HG03457 (cell line): Measurements from ENCODE around the gene USP38.
"Not testable (repeated sequence)": the region's sequence is repeated elsewhere in the genome, so short reads cannot be mapped to it uniquely, and the experiment has no call there.

ENCODE experiments used
- ATAC-seq: cut with Tn5 transposase; IDR thresholded peaks from one replicate; pipeline ENCODE4 v1.9.1; 2021; ENCODE audit warnings: moderate number of reproducible peaks; ENCODE audit not compliant: unreplicated experiment

The USP38 gene

GRCh38 chr4:143202824-143203223 is 18.1 kb downstream of the USP38 start:
- ATAC-seq: no peak

DNA sequence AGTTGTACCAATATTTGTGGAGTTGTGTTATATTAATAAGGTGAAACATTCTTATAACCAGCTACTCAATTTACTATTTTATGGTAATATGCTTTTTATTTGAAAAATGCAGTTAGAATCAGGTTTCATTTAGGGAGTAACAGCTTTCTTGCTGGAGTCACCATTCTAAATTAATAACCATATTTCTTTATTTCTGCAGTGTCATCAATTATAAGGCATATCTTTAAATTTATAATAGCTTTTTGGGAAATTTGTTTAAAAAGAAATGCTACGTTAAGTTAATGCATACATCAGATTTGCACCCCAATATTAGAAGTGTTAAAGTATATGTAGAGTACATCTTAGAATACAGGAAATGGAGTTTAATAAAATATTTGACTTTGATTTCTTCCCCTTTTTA is 18.9 kb downstream of the USP38 start:
- no peak for ATAC-seq

- ATAC-seq: no peak
Measured at GRCh38 chr4:143207555-143207954, 22.8 kb downstream of the USP38 start.

- no peak for ATAC-seq
Measured at GRCh38 chr4:143212566-143212965, 27.8 kb downstream of the USP38 start.

DNA sequence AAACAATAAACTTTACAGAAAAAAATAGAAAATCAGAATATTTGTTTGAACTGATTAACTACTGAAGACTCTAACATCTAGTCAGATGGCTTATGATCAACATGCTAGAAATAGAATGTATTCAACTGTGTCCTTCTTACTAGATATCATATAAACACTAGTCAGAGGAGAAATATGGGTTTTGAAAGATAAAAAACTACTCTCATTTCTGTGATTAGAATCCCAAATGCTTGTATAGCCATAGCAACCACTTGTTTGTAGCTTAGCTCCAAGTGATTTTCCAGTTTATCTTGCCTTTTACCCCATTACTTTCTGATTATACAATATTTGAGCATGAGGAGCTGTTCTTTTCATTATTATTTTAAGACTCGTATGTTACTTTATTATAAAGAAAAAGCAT is 31.2 kb downstream of the USP38 start:
- ATAC-seq: no peak

DNA sequence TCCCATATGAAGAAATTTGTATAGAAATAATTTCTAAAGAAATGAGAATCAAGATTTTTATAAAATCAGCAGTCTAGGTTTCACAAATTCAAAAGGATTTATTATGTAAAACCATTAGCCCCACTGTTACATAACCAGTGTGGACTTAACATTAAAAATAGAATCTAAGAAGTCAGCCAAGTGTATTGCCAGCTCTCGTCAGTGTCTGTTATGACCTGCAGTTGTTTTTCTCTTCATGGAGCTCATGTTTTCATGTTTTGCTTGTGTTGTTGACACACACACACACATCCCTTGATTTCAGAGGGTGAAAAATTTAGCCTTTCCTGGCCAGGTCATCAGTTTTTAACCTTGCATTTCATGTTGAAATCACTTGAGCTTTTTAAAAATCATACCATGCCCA is 39.5 kb downstream of the USP38 start:
- ATAC-seq: no peak

GRCh38 chr4:143225167-143225566 is 40.5 kb downstream of the USP38 start:
- no peak for ATAC-seq

GRCh38 chr4:143230683-143231082 is 46.0 kb downstream of the USP38 start:
- no peak for ATAC-seq

DNA sequence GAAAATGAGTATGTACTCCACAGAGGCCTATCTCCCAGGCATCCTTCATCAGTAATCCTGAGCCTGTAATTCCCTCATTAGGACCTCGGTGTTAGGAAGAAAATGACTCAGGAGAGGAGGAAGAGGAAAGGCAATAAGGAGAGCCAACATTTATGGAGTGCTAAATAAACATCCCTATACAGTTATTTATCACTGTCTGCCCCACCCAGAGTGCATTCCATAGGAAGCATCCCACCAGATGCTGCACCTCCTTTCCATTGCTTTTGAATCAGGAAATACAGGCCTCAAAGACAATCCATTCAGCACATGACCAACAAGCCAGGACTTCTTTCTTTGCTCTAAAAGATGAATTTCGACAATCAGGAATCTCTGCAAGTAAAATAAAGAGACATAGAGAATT is 47.6 kb downstream of the USP38 start:
- no peak for ATAC-seq

- ATAC-seq: no peak
Measured at GRCh38 chr4:143234153-143234552, 49.4 kb downstream of the USP38 start.

DNA sequence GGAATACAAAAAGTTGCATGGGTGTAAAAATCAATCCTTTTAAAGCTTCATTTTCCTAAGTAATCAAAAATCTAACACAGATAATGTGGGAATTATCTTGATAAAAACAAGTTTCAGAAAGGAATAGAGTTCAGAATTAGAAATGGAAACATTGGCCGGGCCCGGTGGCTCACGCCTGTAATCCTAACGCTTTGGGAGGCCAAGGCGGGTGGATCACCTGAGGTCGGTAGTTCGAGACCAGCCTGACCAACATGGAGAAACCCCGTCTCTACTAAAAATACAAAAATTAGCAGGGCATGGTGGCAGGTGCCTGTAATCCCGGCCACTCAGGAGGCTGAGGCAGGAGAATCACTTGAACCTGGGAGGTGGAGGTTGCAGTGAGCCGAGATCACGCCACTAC is 52.5 kb downstream of the USP38 start:
- not testable (repeated sequence) for ATAC-seq

- ATAC-seq: no peak
Measured at GRCh38 chr4:143240939-143241679, 56.4 kb downstream of the USP38 start.

DNA sequence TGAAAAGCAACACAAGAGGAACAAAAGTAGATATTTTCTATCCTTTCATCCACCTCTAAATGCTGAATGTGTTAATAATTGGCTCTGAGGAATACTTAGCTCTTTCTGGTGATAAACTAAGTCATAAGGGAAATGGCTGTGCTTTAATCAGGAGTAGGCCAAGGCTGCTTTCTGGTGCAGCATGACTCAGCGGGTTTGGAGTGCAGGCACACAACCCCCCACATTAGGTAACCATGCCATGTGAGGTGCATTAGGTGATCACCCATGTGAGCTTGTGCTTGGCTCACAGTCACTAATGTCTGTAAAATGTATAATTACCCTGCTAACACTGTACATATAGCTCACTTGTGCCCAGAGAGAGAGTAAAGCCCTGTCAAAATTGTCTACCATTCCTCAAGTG is 57.2 kb downstream of the USP38 start:
- ATAC-seq: no peak

GRCh38 chr4:143243041-143243440 is 58.3 kb downstream of the USP38 start:
- ATAC-seq: no peak

GRCh38 chr4:143246977-143247376 is 62.3 kb downstream of the USP38 start:
- no peak for ATAC-seq

DNA sequence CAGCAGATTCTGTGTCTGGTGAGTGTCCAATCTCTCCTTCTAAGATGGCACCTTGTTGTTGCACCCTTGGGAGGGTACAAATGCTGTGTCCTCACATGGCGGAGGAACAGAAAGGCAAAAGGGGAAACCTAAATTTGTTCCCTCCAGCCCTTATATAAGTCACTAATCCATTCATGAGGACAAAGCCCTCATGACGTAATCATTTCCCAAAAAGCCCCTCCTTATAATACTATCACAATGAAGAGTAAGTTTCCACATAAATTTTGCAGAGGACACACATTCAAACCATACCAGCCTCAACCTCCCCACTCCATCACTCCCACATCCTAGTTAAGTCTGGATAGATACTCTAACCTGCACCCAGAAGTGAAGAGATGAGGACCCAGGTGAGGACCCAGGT is 63.1 kb downstream of the USP38 start:
- ATAC-seq: no peak

GRCh38 chr4:143248827-143249226 is 64.1 kb downstream of the USP38 start:
- no peak for ATAC-seq

- no peak for ATAC-seq
Measured at GRCh38 chr4:143250617-143251016, 65.9 kb downstream of the USP38 start.

DNA sequence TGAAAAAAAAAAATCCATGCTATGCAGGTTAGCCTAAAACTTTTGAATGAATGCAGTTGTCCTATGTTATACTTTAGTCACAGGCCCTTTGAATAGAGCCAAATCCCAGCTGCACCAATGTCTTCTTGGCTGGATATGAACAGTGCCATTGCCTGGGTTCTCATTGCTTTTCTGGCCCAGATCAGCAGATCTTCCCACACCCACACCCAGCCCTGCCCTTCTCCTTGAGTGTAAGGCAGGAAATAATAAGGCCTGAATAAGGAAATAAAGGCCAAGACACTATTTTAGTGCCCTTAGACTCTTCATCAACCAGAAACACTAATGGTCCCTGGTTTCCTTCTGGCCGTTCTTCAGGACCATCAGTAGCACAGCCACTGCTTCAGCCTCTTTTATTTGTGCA is 66.6 kb downstream of the USP38 start:
- no peak for ATAC-seq

- ATAC-seq: no peak
Measured at GRCh38 chr4:143251779-143252178, 67.1 kb downstream of the USP38 start.

GRCh38 chr4:143252478-143252877 is 67.8 kb downstream of the USP38 start:
- ATAC-seq: no peak

- no peak for ATAC-seq
Measured at GRCh38 chr4:143253166-143253565, 68.4 kb downstream of the USP38 start.
